Measurements from ENCODE around the gene SRGAP1.

The SRGAP1 gene

DNA sequence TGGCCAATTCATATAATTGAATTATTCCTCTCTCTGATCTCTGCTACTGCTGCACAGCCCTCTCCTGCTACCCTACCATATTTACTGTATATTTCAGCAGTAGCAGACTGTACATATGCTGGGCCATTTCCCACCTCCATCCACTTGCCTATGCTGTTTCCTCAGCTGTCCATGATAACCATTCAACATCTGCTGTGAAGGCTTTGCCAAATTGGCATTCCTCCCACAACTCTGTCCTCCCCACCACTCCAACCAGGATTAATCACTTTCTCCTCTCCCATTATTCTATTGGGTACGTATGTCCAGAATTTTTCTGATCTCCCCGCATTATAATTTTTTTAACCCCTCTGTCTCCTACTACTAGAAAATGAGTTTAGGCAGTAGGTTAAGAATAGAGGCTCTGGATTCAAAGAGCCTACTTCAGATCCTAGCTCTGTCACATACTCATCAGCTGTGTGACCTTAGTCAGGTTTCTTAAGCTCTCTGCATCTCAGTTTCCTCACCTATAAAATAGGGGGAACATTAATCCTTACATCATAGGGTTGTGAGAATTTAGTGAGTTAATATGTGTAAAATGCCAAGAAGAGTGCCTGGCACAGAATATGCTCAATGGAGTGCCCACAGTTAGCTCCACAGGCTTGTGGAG is 254.3 kb downstream of the SRGAP1 start:
- TF ChIP-seq GABPA (IDR thresholded peaks at IDR 0.05; ENCODE audit: low read depth), result no peak
- TF ChIP-seq REST (IDR thresholded peaks at IDR 0.05; ENCODE audit: insufficient replicate concordance, low read depth), result no peak
- TF ChIP-seq POLR2AphosphoS5 (IDR thresholded peaks at IDR 0.05; ENCODE audit: low read depth), result no peak
- TF ChIP-seq SPI1 (IDR thresholded peaks at IDR 0.05; ENCODE audit: borderline replicate concordance, low read depth), result no peak
- no peak for TF ChIP-seq CTCF (IDR thresholded peaks at IDR 0.05; ENCODE audit: insufficient read depth, low read length)
- no peak overlapping the region for H3K4me3 ChIP-seq (replicated peaks; ENCODE audit: insufficient read depth, low read length)
- H3K27me3 ChIP-seq (ENCODE audit: insufficient read depth, poor library complexity, severe bottlenecking), result no peaks in the 10 kb centered on the region
- H3K27ac ChIP-seq (replicated peaks), result no peak overlapping the region
- no peak for DNase-seq (ENCODE audit: low read depth in 1 of 2, low spot score in 1 of 2)

DNA sequence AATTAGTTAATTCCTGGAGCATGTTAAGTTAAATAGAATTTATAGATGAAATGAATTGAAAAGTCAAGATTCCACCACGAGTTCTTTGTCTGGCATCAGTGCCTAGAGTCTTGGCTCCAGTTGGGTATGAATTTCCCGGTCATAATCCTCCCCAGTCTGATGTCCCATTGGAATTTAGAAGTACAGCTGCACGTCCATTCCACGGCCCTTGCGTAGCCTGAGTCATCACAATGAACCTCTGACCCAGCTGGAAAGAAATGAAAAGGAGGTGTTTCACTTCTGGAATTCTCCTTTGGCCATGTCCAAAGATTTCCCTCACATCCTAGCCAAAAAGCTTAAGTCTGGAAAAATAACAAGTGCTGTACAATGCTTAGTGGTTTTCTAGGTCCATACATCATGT is 254.9 kb downstream of the SRGAP1 start:
- Histone ChIP-seq H3K4me3 (replicated peaks; ENCODE audit: insufficient read depth, low read length) (no peak overlapping the region), H3K27ac (replicated peaks) (no peak overlapping the region), H3K27me3 (ENCODE audit: insufficient read depth, poor library complexity, severe bottlenecking) (no peaks in the 10 kb centered on the region)
- DNase-seq (ENCODE audit: low read depth in 1 of 2, low spot score in 1 of 2), result no peak
- TF ChIP-seq POLR2AphosphoS5 (IDR thresholded peaks at IDR 0.05; ENCODE audit: low read depth) (no peak), GABPA (IDR thresholded peaks at IDR 0.05; ENCODE audit: low read depth) (no peak), REST (IDR thresholded peaks at IDR 0.05; ENCODE audit: insufficient replicate concordance, low read depth) (no peak), CTCF (IDR thresholded peaks at IDR 0.05; ENCODE audit: insufficient read depth, low read length) (no peak), SPI1 (IDR thresholded peaks at IDR 0.05; ENCODE audit: borderline replicate concordance, low read depth) (no peak)

DNA sequence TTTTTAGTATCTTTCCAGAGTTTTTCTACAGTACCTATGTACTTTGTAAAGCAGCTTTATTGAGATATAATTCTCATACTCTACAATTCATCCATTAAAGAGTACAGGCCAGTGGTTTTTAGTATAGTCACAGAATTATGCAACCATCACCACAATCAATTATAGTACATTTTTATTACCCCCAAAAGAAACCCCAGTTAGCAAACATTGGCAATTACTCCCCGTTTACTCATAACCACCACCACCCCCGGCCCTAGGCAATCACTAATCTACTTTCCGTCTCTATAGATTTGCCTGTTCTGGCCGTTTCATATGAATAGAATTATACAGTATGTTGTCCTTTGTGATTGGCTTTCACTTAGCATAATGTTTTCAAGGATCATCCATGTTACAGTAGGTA is 257.8 kb downstream of the SRGAP1 start:
- no peak for TF ChIP-seq GABPA (IDR thresholded peaks at IDR 0.05; ENCODE audit: low read depth)
- TF ChIP-seq CTCF (IDR thresholded peaks at IDR 0.05; ENCODE audit: insufficient read depth, low read length), result no peak
- no peak for TF ChIP-seq SPI1 (IDR thresholded peaks at IDR 0.05; ENCODE audit: borderline replicate concordance, low read depth)
- no peak for TF ChIP-seq REST (IDR thresholded peaks at IDR 0.05; ENCODE audit: insufficient replicate concordance, low read depth)
- no peak for TF ChIP-seq POLR2AphosphoS5 (IDR thresholded peaks at IDR 0.05; ENCODE audit: low read depth)
- H3K27me3 ChIP-seq (ENCODE audit: insufficient read depth, poor library complexity, severe bottlenecking), result no peaks in the 10 kb centered on the region
- H3K4me3 ChIP-seq (replicated peaks; ENCODE audit: insufficient read depth, low read length), result no peak overlapping the region
- H3K27ac ChIP-seq (replicated peaks), result no peak overlapping the region
- no peak for DNase-seq (ENCODE audit: low read depth in 1 of 2, low spot score in 1 of 2)

Measured in HL-60 (cell line).